ENCODE data around the gene FOXD4L5. TPM values are rescaled to one million over a fixed set of nuclear protein-coding genes. Genes with fewer than 3 reads are reported as not detected.

FOXD4L5 gene
- under 0.01 and 0.14 TPM in 2 replicates for total RNA-seq

DNA sequence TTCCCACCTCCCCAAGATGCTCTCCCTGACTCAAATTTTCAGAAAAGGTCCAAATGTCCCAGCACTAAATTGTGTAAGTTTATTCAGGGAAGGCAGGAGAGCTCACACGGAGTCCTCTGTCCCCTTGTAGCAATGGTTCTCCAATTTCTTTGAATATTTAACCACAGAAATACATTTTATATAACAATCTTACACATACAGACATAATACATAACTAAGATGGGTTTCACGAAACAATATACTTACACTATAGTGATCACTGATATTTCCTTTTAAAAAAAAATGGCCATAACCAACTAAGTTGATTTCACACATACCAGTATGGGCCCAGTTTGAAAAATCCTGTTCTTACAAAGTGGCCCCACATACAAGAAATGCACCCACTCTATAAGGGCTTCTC lies at the start of gene FOXD4L5:
TSS of gene FOXD4L5 (minus strand) at position 101 of the 400 bp plus-strand sequence. CDS start 832 bp downstream, outside the sequence.

